HEK293T (cell line): ENCODE data around the gene CACNA1F.

Source experiments
- CTCF ChIA-PET: fragments of 350-600 bp; formaldehyde crosslinking; extraction: SDS; loops from one replicate; lab custom pipeline; 2021; ENCODE audit warnings: antibody characterized with exemption, inconsistent platforms; lab: Yijun Ruan, JAX
- POLR2A ChIA-PET: fragments of 350-600 bp; formaldehyde crosslinking; extraction: SDS; loops from one replicate; lab custom pipeline; 2020; ENCODE audit warnings: antibody characterized with exemption, inconsistent platforms; lab: Yijun Ruan, JAX
- DNase-seq: peaks from one replicate; pipeline ENCODE4 v3.0.0; 2012; ENCODE audit warnings: mixed read lengths; ENCODE audit errors: extremely low spot score
- ARNT ChIP-seq: fragments of 450-650 bp; IDR thresholded peaks from 2 replicates; pipeline ENCODE4 v1.6.1; 2017; ENCODE audit warnings: mild to moderate bottlenecking
- BHLHE40 ChIP-seq: fragments of 450-650 bp; IDR thresholded peaks from 2 replicates; pipeline ENCODE4 v1.6.1; 2016; ENCODE audit warnings: mild to moderate bottlenecking, moderate library complexity, borderline replicate concordance
- CTBP1 ChIP-seq: fragments of 450-650 bp; IDR thresholded peaks from 2 replicates; pipeline ENCODE4 v1.6.1; 2016; ENCODE audit warnings: borderline replicate concordance
- ELF4 ChIP-seq: fragments of 450-650 bp; IDR thresholded peaks from 2 replicates; pipeline ENCODE4 v1.6.1; 2017; ENCODE audit warnings: antibody characterized with exemption
- FOXA1 ChIP-seq: fragments of 450-650 bp; IDR thresholded peaks from 2 replicates; pipeline ENCODE4 v1.6.1; 2016; ENCODE audit warnings: mild to moderate bottlenecking
- FOXK2 ChIP-seq: fragments of 450-650 bp; IDR thresholded peaks from 2 replicates; pipeline ENCODE4 v1.6.1; 2016; ENCODE audit warnings: mild to moderate bottlenecking
- FOXM1 ChIP-seq: fragments of 450-650 bp; IDR thresholded peaks from 2 replicates; pipeline ENCODE4 v1.6.1; 2017; ENCODE audit warnings: mild to moderate bottlenecking, borderline replicate concordance
- HDGF ChIP-seq: fragments of 450-650 bp; IDR thresholded peaks from 2 replicates; pipeline ENCODE4 v1.6.1; 2017; ENCODE audit warnings: antibody characterized with exemption, borderline replicate concordance
- L3MBTL2 ChIP-seq: fragments of 450-650 bp; conservative IDR thresholded peaks from 2 replicates; pipeline ENCODE4 v1.6.1; 2016; ENCODE audit warnings: mild to moderate bottlenecking
- LEF1 ChIP-seq: fragments of 450-650 bp; IDR thresholded peaks from 2 replicates; pipeline ENCODE4 v1.6.1; 2017; ENCODE audit warnings: mild to moderate bottlenecking, borderline replicate concordance
- NFRKB ChIP-seq: fragments of 450-650 bp; IDR thresholded peaks from 2 replicates; pipeline ENCODE4 v1.6.1; 2016; ENCODE audit warnings: mild to moderate bottlenecking, moderate library complexity
- SP1 ChIP-seq: fragments of 450-650 bp; IDR thresholded peaks from 2 replicates; pipeline ENCODE4 v1.6.1; 2017
- SUZ12 ChIP-seq: fragments of 450-650 bp; IDR thresholded peaks from 2 replicates; pipeline ENCODE4 v1.6.1; 2016; ENCODE audit warnings: mild to moderate bottlenecking
- TARDBP ChIP-seq: fragments of 450-650 bp; IDR thresholded peaks from 2 replicates; pipeline ENCODE4 v1.6.1; 2016
- ZNF384 ChIP-seq: fragments of 450-650 bp; IDR thresholded peaks from 2 replicates; pipeline ENCODE4 v1.6.1; 2016
- TF ChIP-seq, protein P1 (sequence below): fragments of 450-650 bp; IDR thresholded peaks from 2 replicates; pipeline ENCODE4 v1.6.1; 2016

The CACNA1F gene

DNA sequence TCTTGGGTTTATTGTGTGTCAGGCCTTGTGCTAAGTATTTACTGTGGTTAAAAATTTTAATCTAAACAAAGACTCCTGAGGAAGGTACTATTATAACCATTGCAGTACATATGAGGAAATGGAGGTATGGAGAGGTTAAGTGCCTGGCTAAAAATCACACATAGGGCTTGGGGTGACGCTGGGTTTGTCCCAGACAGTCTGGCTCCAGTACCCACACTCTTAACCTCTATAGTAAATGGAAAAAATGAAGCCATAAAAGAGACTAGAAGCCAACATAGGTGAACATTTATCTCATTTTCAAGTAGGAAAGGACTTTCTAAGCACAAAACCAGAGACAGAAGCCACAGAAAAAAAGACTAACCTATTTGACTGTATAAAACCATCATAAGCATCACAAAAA is 29.5 kb upstream of the CACNA1F start:
- ChIA-PET POLR2A (no interaction called here), CTCF (no interaction called here)
- TF ChIP-seq ZNF384 (no peak), NFRKB (no peak), BHLHE40 (no peak), FOXM1 (no peak), CTBP1 (no peak), L3MBTL2 (no peak), LEF1 (no peak), TARDBP (no peak), HDGF (no peak), SUZ12 (no peak), SP1 (no peak), ARNT (no peak), ELF4 (no peak)
- TF ChIP-seq, protein P1, sequence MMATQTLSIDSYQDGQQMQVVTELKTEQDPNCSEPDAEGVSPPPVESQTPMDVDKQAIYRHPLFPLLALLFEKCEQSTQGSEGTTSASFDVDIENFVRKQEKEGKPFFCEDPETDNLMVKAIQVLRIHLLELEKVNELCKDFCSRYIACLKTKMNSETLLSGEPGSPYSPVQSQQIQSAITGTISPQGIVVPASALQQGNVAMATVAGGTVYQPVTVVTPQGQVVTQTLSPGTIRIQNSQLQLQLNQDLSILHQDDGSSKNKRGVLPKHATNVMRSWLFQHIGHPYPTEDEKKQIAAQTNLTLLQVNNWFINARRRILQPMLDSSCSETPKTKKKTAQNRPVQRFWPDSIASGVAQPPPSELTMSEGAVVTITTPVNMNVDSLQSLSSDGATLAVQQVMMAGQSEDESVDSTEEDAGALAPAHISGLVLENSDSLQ = no peak
- no peak for DNase-seq

DNA sequence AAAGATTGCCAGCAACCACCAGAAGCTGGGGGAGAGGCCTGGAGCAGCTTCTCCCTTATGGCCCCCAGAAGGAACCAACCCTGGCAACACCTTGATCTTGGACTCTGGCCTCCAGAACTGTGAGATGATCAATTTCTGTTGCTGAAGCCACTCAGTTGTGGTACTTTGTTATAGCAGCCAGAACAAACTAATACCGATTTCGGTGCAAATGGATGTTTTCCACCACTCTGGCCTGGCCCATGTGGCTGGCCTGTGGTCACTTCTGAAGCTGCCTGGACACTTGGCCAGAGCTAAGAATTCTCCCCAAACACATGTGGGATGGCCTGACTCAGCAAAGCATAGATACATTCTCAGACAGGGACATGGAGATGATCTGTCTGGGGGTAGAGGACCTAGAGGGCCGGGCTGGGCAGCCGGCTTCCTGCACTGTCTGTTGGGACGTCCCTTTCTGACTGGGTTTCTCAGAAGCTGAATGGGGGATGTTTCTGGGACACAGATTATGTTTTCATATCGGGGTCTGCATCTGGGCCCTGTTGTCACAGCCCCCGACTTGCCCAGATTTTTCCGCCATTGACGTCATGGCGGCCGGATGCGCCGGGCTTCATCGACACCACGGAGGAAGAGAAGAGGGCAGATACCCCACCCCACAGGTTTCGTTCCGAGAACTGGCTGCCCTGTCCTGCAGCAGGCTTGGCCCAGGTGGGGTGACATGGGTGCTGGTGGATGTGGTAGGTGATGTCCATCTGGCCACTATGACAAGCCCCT is 27.3 kb upstream of the CACNA1F start:
- TF ChIP-seq TARDBP (no peak), CTBP1 (no peak), SP1 (no peak), FOXK2 (no peak), SUZ12 (no peak), ARNT (no peak), NFRKB (no peak), ZNF384 (no peak), L3MBTL2 (no peak), LEF1 (no peak), HDGF (no peak), FOXA1 (no peak), FOXM1 (no peak), BHLHE40 (no peak), ELF4 (no peak)
- TF ChIP-seq, protein P1 = no peak
- ChIA-PET CTCF (no interaction called here), POLR2A (interaction anchor here (0.9 to 6.1 kb wide), 2 partner anchors 8 to 10 kb away, joined by 3 to 42 read pairs; no protein-coding TSS in a partner anchor)
- no peak for DNase-seq

DNA sequence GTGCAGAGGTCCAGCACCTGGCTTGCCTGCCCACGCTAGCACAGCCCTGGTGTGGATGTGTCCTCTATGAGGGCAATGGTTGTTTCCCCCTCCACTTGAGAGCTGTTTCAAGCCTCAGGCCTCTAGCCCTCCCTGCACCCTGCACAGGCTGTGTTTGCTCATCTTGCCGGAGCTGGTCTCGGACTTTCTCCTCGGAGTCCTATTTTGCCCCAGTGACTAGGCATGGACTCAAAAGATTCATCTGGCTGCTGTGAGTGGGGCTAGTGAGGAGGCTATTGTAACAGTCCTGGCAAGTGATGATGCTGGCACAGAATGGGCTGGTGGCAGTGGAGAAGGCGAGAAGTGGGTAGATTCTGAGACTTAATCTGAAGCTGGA is 25.6 kb upstream of the CACNA1F start:
- ChIA-PET POLR2A (interaction anchor here (6.1 kb wide), 1 partner anchor 9 kb away, joined by 42 read pairs; no protein-coding TSS in a partner anchor), CTCF (no interaction called here)
- TF ChIP-seq SUZ12 = no peak
- TF ChIP-seq ELF4 = no peak
- no peak for TF ChIP-seq L3MBTL2
- TF ChIP-seq HDGF = no peak
- TF ChIP-seq FOXK2 = no peak
- no peak for TF ChIP-seq ZNF384
- TF ChIP-seq BHLHE40 = no peak
- no peak for DNase-seq

DNA sequence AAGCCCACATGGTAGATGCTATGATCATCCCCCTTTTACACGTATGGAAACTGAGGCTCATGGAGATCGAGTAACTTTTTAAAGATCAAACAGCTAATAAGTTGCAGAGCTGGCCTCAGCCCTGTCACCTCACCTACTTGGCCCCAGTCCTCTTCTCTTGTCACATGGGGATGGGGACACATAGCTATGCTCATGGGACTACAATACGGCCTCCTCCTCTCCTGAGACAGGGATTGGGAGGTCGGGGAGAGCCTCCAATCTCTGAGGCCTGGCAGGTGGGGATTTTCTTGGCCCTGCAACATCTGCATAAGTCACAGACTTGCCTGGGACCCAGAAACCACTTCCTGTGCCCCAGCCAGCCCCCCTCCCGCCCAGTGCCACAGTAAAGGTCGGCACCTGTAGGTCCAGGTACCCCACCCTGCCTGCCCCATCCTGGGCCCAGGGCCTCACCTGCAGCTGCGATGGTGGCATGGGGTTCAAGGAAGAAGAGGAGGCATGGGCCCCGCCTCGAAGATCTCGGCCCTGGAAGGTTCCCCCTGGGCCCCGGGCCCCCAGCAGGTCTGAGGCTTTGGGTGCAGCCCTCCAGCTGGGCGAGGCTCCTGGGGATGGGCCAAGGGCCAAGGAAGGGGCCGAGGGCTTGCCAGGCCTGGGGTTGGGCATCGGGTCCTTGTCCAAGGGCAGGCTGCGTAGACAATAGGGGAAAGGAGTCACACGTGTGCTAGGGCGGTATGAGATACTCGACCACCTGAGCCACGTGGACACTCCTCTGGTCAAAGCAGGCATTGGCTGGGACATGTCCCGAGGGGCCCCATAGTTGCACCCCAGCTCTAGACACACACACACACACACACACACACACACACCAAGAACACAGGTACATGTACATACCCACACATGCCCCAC is 25.0 kb upstream of the CACNA1F start:
- DNase-seq = no peak
- ChIA-PET POLR2A (interaction anchor here (6.1 kb wide), 1 partner anchor 10 kb away, joined by 42 read pairs; no protein-coding TSS in a partner anchor), CTCF (interaction anchor here (0.7 kb wide), 1 partner anchor 10 kb away, joined by 3 read pairs; no protein-coding TSS in a partner anchor)
- TF ChIP-seq FOXA1 = no peak
- TF ChIP-seq, protein P1 = no peak
- no peak for TF ChIP-seq FOXM1

DNA sequence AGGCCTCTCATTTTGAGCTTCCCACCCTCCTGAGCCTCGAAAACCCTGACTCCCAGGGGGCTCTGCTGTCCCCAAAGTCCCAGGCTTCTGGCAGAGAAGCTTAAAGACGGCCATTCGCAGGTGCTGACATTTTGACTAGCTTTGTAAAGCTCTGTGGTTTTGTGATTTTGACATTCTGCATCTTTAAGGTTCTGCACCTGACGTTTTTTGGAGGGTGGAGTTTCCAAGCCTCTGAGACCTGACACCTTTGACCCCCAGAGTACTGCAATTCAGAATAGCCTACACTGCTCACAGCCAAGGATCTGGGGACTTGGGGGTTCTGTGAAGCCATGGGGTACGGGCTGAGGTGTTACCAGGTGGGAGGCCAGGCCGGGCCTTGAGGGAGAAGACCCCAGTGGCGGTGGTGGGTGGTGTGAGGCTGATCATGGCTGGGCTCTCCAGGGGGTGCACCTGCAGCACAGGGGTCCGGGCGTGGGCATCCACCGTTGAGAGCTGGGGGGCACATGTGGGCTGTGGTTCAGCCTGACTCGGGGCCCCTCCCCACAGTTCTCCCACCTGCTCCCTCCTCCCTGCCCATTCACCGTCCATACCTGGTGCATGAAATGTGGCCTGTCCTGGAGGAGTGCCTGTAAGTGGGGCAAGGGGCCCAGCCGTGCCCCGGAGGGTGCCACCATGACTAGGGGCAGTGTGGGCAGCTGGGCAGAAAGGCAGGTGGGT is 24.1 kb upstream of the CACNA1F start:
- POLR2A ChIA-PET = interaction anchor here (1.5 to 6.1 kb wide), 2 partner anchors 8 to 11 kb away, joined by 5 to 42 read pairs; no protein-coding TSS in a partner anchor

More for the DNA sequence above, 24.1 kb upstream of the CACNA1F start:
- TF ChIP-seq FOXA1 (no peak), BHLHE40 (no peak), ARNT (no peak), ELF4 (no peak), FOXM1 (no peak)
- DNase-seq = no peak
- CTCF ChIA-PET = interaction anchor here (0.6 kb wide), 1 partner anchor 144 kb away, joined by 3 read pairs; no protein-coding TSS in a partner anchor
